SU-DHL-6 (cell line): ENCODE results near the gene TRRAP.

Experiments
- H2AFZ ChIP-seq: fragments of 200-600 bp; sonication (generic); 2 replicates; pipeline ENCODE4 v1.6.1; 2014; ENCODE audit warnings: low read depth, mild to moderate bottlenecking, moderate library complexity, mixed read lengths, antibody characterized with exemption, low read length; ENCODE audit not compliant: severe bottlenecking
- H3F3A ChIP-seq: fragments of 200-600 bp; shearing (Covaris generic); 2 replicates; pipeline ENCODE4 v1.6.0; 2016; ENCODE audit warnings: antibody characterized with exemption, mild to moderate bottlenecking; ENCODE audit not compliant: insufficient read depth
- H3K27ac ChIP-seq: fragments of 200-600 bp; sonication (generic); 2 replicates; pipeline ENCODE4 v1.5.1; 2016; ENCODE audit warnings: low read depth, mild to moderate bottlenecking, low read length, moderate library complexity, mixed read lengths
- H3K27me3 ChIP-seq: fragments of 200-600 bp; sonication (generic), shearing (Covaris generic); 2 replicates; pipeline ENCODE4 v1.6.0; 2014; ENCODE audit warnings: mild to moderate bottlenecking, low read length
- H3K36me3 ChIP-seq: fragments of 200-600 bp; sonication (generic); 2 replicates; pipeline ENCODE4 v1.6.1; 2014; ENCODE audit warnings: mild to moderate bottlenecking, low read length, mixed read lengths
- H3K4me2 ChIP-seq: fragments of 300-600, 200-600 bp; shearing (Covaris generic), sonication (generic); 2 replicates; pipeline ENCODE4 v1.6.0; 2014; ENCODE audit warnings: low read length, low read depth, mild to moderate bottlenecking; ENCODE audit not compliant: poor library complexity, severe bottlenecking
- H3K4me3 ChIP-seq: fragments of 200-600 bp; sonication (generic); 2 replicates; pipeline ENCODE4 v1.5.1; 2014; ENCODE audit warnings: antibody characterized with exemption, low read length, mild to moderate bottlenecking, mixed read lengths; ENCODE audit not compliant: insufficient read depth, poor library complexity, severe bottlenecking
- H3K79me2 ChIP-seq: fragments of 200-600 bp; sonication (generic); 2 replicates; pipeline ENCODE4 v1.6.1; 2014; ENCODE audit warnings: mild to moderate bottlenecking, low read length, moderate library complexity; ENCODE audit not compliant: insufficient read depth
- H3K9ac ChIP-seq: fragments of 200-600 bp; sonication (generic); 2 replicates; pipeline ENCODE4 v1.7.0; 2014; ENCODE audit warnings: mild to moderate bottlenecking, low read length
- H3K9me2 ChIP-seq: fragments of 200-600 bp; sonication (generic); replicated peaks from 2 replicates; pipeline ENCODE4 v1.6.1; 2014; ENCODE audit warnings: low read length; ENCODE audit not compliant: insufficient read depth
- H3K9me3 ChIP-seq: fragments of 200-600 bp; sonication (generic); 2 replicates; pipeline ENCODE4 v1.6.1; 2014; ENCODE audit warnings: low read length, mixed read lengths; ENCODE audit not compliant: insufficient read depth
- H4K20me1 ChIP-seq: fragments of 200-600 bp; sonication (generic); 2 replicates; pipeline ENCODE4 v1.6.1; 2014; ENCODE audit warnings: low read depth, mild to moderate bottlenecking, antibody characterized with exemption, low read length, moderate library complexity, mixed read lengths
- EZH2phosphoT487 ChIP-seq: fragments of 200-600 bp; sonication (generic), shearing (Covaris generic); conservative IDR thresholded peaks from 2 replicates; pipeline ENCODE4 v1.6.1; 2018; ENCODE audit warnings: mild to moderate bottlenecking, antibody characterized with exemption, low read length, moderate library complexity, mixed read lengths
- TF ChIP-seq, protein P1 (sequence below): fragments of 200-600 bp; sonication (generic); IDR thresholded peaks from one replicate; pipeline ENCODE4 v1.5.1; 2017; ENCODE audit warnings: antibody characterized with exemption, mild to moderate bottlenecking, low read length, moderate library complexity; ENCODE audit not compliant: insufficient read depth, poor library complexity, severe bottlenecking

The TRRAP gene

DNA sequence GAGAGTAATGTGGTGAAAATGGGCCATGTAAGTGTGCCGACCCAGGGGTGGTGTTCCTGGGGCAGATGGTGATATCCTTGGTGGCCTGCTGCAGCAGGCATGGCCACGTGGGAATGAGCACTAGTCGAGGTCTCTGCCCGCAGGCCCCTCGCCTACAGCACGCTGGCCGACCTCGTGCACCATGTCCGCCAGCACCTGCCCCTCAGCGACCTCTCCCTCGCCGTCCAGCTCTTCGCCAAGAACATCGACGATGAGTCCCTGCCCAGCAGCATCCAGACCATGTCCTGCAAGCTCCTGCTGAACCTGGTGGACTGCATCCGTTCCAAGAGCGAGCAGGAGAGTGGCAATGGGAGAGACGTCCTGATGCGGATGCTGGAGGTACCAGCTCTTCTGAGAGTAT lies 30.3 kb downstream of the TRRAP start:
- Histone ChIP-seq H2AFZ (no peak overlapping the region), H3K9me3 (no peaks in the 10 kb centered on the region), H4K20me1 (no peaks in the 10 kb centered on the region), H3K4me3 (no peak overlapping the region), H3K9ac (no peak overlapping the region), H3K9me2 (no peaks in the 10 kb centered on the region), H3K36me3 (peaks cover 36% of the 10 kb centered on the region; the same call in 1 of the 2 replicates), H3K79me2 (no peaks in the 10 kb centered on the region), H3K27ac (no peak overlapping the region), H3F3A (no peaks in the 10 kb centered on the region), H3K4me2 (no peak overlapping the region), H3K27me3 (no peaks in the 10 kb centered on the region)
- no peak for TF ChIP-seq EZH2phosphoT487
- TF ChIP-seq, protein P1, sequence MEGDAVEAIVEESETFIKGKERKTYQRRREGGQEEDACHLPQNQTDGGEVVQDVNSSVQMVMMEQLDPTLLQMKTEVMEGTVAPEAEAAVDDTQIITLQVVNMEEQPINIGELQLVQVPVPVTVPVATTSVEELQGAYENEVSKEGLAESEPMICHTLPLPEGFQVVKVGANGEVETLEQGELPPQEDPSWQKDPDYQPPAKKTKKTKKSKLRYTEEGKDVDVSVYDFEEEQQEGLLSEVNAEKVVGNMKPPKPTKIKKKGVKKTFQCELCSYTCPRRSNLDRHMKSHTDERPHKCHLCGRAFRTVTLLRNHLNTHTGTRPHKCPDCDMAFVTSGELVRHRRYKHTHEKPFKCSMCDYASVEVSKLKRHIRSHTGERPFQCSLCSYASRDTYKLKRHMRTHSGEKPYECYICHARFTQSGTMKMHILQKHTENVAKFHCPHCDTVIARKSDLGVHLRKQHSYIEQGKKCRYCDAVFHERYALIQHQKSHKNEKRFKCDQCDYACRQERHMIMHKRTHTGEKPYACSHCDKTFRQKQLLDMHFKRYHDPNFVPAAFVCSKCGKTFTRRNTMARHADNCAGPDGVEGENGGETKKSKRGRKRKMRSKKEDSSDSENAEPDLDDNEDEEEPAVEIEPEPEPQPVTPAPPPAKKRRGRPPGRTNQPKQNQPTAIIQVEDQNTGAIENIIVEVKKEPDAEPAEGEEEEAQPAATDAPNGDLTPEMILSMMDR: no peak

DNA sequence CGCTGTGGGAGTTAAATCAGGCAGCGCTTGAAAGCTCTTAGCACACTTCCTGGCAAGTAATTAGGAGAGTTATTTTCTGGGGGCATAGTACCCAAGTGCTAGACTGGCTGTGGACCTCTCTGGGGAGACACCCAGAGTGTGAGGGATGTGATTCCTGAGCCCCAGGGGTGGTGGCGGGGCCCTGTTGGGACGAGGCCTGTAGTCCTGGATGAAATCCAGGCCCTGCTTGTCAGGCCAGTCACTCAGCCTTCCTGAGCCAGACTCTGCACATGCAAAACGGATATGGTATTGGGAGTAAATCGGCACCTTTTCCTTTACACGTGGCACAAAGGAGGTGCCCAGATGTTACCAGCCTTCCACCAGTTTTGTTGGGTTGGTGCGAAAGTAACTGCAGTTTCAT lies 31.2 kb downstream of the TRRAP start:
- peaks cover 39% of the 10 kb centered on the region; the same call in 1 of the 2 replicates for H3K36me3 ChIP-seq

DNA sequence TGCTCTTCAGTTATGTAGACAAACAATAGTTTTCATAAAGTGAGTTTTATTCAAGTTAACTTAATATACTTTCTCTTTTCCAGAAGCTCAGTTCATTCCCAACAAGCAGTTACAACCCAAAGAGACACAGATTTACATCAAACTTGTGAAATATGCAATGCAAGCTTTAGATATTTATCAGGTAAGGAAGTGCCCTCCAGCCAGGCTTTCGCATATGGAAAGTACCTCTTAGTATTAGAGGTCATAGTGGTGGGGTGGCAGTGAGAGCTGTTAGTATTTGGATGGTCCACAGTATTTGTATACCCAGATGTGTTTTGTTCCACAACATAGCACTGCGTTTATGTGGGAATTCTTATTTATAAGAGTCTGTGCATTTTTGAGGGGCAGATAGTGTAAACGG lies 32.1 kb downstream of the TRRAP start:
- Histone ChIP-seq H3K9ac (no peak overlapping the region), H3K9me2 (no peaks in the 10 kb centered on the region), H4K20me1 (no peaks in the 10 kb centered on the region), H3K27me3 (no peaks in the 10 kb centered on the region), H3K27ac (no peak overlapping the region), H3K4me2 (no peak overlapping the region), H3K4me3 (no peak overlapping the region), H2AFZ (no peak overlapping the region), H3K36me3 (peaks cover 40% of the 10 kb centered on the region; the same call in 1 of the 2 replicates), H3K9me3 (no peaks in the 10 kb centered on the region), H3K79me2 (no peaks in the 10 kb centered on the region), H3F3A (no peaks in the 10 kb centered on the region)
- TF ChIP-seq, protein P1: no peak
- no peak for TF ChIP-seq EZH2phosphoT487

More for the DNA sequence above, 31.2 kb downstream of the TRRAP start:
- no peak overlapping the region for H2AFZ ChIP-seq
- no peaks in the 10 kb centered on the region for H3K9me2 ChIP-seq
- no peak overlapping the region for H3K9ac ChIP-seq
- no peak overlapping the region for H3K4me3 ChIP-seq
- no peaks in the 10 kb centered on the region for H4K20me1 ChIP-seq
- H3K27ac ChIP-seq: no peak overlapping the region
- H3F3A ChIP-seq: no peaks in the 10 kb centered on the region
- H3K4me2 ChIP-seq: no peak overlapping the region
- TF ChIP-seq, protein P1: no peak
- TF ChIP-seq EZH2phosphoT487: no peak
- no peaks in the 10 kb centered on the region for H3K79me2 ChIP-seq
- no peaks in the 10 kb centered on the region for H3K9me3 ChIP-seq
- no peaks in the 10 kb centered on the region for H3K27me3 ChIP-seq
